ENCODE measurements around the gene SPATA9.
A peak's percentile ranks its signal among the peaks of the same experiment; 100 is the strongest.
"Not testable (repeated sequence)": the region's sequence is repeated elsewhere in the genome, so short reads cannot be mapped to it uniquely, and the experiment has no call there.

Gene SPATA9

GRCh38 chr5:95713246-95713645 is 30.5 kb upstream of the SPATA9 start:
- not testable (repeated sequence) for H3K4me3 ChIP-seq (ENCODE audit: low read depth in 1 of 2, low read length in 2 of 2); H3K9ac ChIP-seq (ENCODE audit: low read length); H3K27ac ChIP-seq (ENCODE audit: low read depth, low read length); H3K9me3 ChIP-seq (ENCODE audit: low read length); H3K36me3 ChIP-seq (ENCODE audit: insufficient read depth, low read length); H3K27me3 ChIP-seq (ENCODE audit: control insufficient read depth in 1 of 2, insufficient read depth in 2 of 2, low read length in 2 of 2)
- peaks cover 14% of the 10 kb centered on the region for H3K4me1 ChIP-seq (ENCODE audit: insufficient read depth, low read length)

- Histone ChIP-seq H3K36me3 (ENCODE audit: insufficient read depth, low read length) (no peaks in the 10 kb centered on the region), H3K4me3 (ENCODE audit: low read depth in 1 of 2, low read length in 2 of 2) (no peak overlapping the region), H3K4me1 (ENCODE audit: insufficient read depth, low read length) (peaks cover 14% of the 10 kb centered on the region), H3K27ac (ENCODE audit: low read depth, low read length) (no peak overlapping the region), H3K27me3 (ENCODE audit: control insufficient read depth in 1 of 2, insufficient read depth in 2 of 2, low read length in 2 of 2) (no peaks in the 10 kb centered on the region), H3K9me3 (ENCODE audit: low read length) (no peaks in the 10 kb centered on the region), H3K9ac (ENCODE audit: low read length) (no peak overlapping the region)
Measured at GRCh38 chr5:95712347-95712958, 29.7 kb upstream of the SPATA9 start.

- Histone ChIP-seq H3K27ac (ENCODE audit: low read depth, low read length) (no peak overlapping the region), H3K27me3 (ENCODE audit: control insufficient read depth in 1 of 2, insufficient read depth in 2 of 2, low read length in 2 of 2) (no peaks in the 10 kb centered on the region), H3K4me3 (ENCODE audit: low read depth in 1 of 2, low read length in 2 of 2) (no peak overlapping the region), H3K36me3 (ENCODE audit: insufficient read depth, low read length) (no peaks in the 10 kb centered on the region), H3K9ac (ENCODE audit: low read length) (no peak overlapping the region), H3K9me3 (ENCODE audit: low read length) (no peaks in the 10 kb centered on the region), H3K4me1 (ENCODE audit: insufficient read depth, low read length) (peaks cover 14% of the 10 kb centered on the region)
Measured at GRCh38 chr5:95711501-95712346, 28.9 kb upstream of the SPATA9 start.

- not testable (repeated sequence) for H3K27me3 ChIP-seq (ENCODE audit: control insufficient read depth in 1 of 2, insufficient read depth in 2 of 2, low read length in 2 of 2); H3K27ac ChIP-seq (ENCODE audit: low read depth, low read length); H3K9me3 ChIP-seq (ENCODE audit: low read length); H3K36me3 ChIP-seq (ENCODE audit: insufficient read depth, low read length); H3K9ac ChIP-seq (ENCODE audit: low read length)
- Histone ChIP-seq H3K4me3 (ENCODE audit: low read depth in 1 of 2, low read length in 2 of 2) (peak overlapping the region; percentile 26 to 49), H3K4me1 (ENCODE audit: insufficient read depth, low read length) (peaks cover 14% of the 10 kb centered on the region)
Measured at GRCh38 chr5:95710651-95711500, 28.1 kb upstream of the SPATA9 start.

GRCh38 chr5:95709967-95710650 is 27.3 kb upstream of the SPATA9 start:
- Histone ChIP-seq H3K9me3 (ENCODE audit: low read length) (no peaks in the 10 kb centered on the region), H3K9ac (ENCODE audit: low read length) (no peak overlapping the region), H3K27ac (ENCODE audit: low read depth, low read length) (no peak overlapping the region), H3K36me3 (ENCODE audit: insufficient read depth, low read length) (no peaks in the 10 kb centered on the region), H3K4me3 (ENCODE audit: low read depth in 1 of 2, low read length in 2 of 2) (no peak overlapping the region), H3K4me1 (ENCODE audit: insufficient read depth, low read length) (peaks cover 14% of the 10 kb centered on the region), H3K27me3 (ENCODE audit: control insufficient read depth in 1 of 2, insufficient read depth in 2 of 2, low read length in 2 of 2) (no peaks in the 10 kb centered on the region)

GRCh38 chr5:95708876-95709275 is 26.1 kb upstream of the SPATA9 start:
- H3K9ac ChIP-seq (ENCODE audit: low read length), result no peak overlapping the region
- H3K4me1 ChIP-seq (ENCODE audit: insufficient read depth, low read length), result peaks cover 14% of the 10 kb centered on the region
- H3K4me3 ChIP-seq (ENCODE audit: low read depth in 1 of 2, low read length in 2 of 2), result no peak overlapping the region
- H3K36me3 ChIP-seq (ENCODE audit: insufficient read depth, low read length), result no peaks in the 10 kb centered on the region
- no peaks in the 10 kb centered on the region for H3K27me3 ChIP-seq (ENCODE audit: control insufficient read depth in 1 of 2, insufficient read depth in 2 of 2, low read length in 2 of 2)
- no peak overlapping the region for H3K27ac ChIP-seq (ENCODE audit: low read depth, low read length)
- no peaks in the 10 kb centered on the region for H3K9me3 ChIP-seq (ENCODE audit: low read length)

GRCh38 chr5:95707534-95708188 is 24.9 kb upstream of the SPATA9 start:
- H3K27me3 ChIP-seq (ENCODE audit: control insufficient read depth in 1 of 2, insufficient read depth in 2 of 2, low read length in 2 of 2); H3K9me3 ChIP-seq (ENCODE audit: low read length); H3K9ac ChIP-seq (ENCODE audit: low read length); H3K27ac ChIP-seq (ENCODE audit: low read depth, low read length); H3K4me3 ChIP-seq (ENCODE audit: low read depth in 1 of 2, low read length in 2 of 2); H3K36me3 ChIP-seq (ENCODE audit: insufficient read depth, low read length): not testable (repeated sequence)
- H3K4me1 ChIP-seq (ENCODE audit: insufficient read depth, low read length), result peaks cover 14% of the 10 kb centered on the region

- no peak overlapping the region for H3K4me3 ChIP-seq (ENCODE audit: low read depth in 1 of 2, low read length in 2 of 2)
Measured at GRCh38 chr5:95707055-95707454, 24.3 kb upstream of the SPATA9 start.

GRCh38 chr5:95706196-95706595 is 23.4 kb upstream of the SPATA9 start:
- H3K36me3 ChIP-seq (ENCODE audit: insufficient read depth, low read length); H3K9me3 ChIP-seq (ENCODE audit: low read length); H3K4me3 ChIP-seq (ENCODE audit: low read depth in 1 of 2, low read length in 2 of 2); H3K27ac ChIP-seq (ENCODE audit: low read depth, low read length); H3K9ac ChIP-seq (ENCODE audit: low read length); H3K27me3 ChIP-seq (ENCODE audit: control insufficient read depth in 1 of 2, insufficient read depth in 2 of 2, low read length in 2 of 2): not testable (repeated sequence)
- H3K4me1 ChIP-seq (ENCODE audit: insufficient read depth, low read length), result peaks cover 13% of the 10 kb centered on the region

More at GRCh38 chr5:95707055-95707454, 24.3 kb upstream of the SPATA9 start:
- no peak overlapping the region for H3K9ac ChIP-seq (ENCODE audit: low read length)
- no peaks in the 10 kb centered on the region for H3K9me3 ChIP-seq (ENCODE audit: low read length)
- no peaks in the 10 kb centered on the region for H3K36me3 ChIP-seq (ENCODE audit: insufficient read depth, low read length)
- H3K27ac ChIP-seq (ENCODE audit: low read depth, low read length), result no peak overlapping the region
- H3K4me1 ChIP-seq (ENCODE audit: insufficient read depth, low read length), result peaks cover 14% of the 10 kb centered on the region
- H3K27me3 ChIP-seq (ENCODE audit: control insufficient read depth in 1 of 2, insufficient read depth in 2 of 2, low read length in 2 of 2), result no peaks in the 10 kb centered on the region

GRCh38 chr5:95704150-95704549 is 21.4 kb upstream of the SPATA9 start:
- Histone ChIP-seq H3K27me3 (ENCODE audit: control insufficient read depth in 1 of 2, insufficient read depth in 2 of 2, low read length in 2 of 2) (no peaks in the 10 kb centered on the region), H3K9me3 (ENCODE audit: low read length) (no peaks in the 10 kb centered on the region), H3K4me3 (ENCODE audit: low read depth in 1 of 2, low read length in 2 of 2) (no peak overlapping the region), H3K36me3 (ENCODE audit: insufficient read depth, low read length) (no peaks in the 10 kb centered on the region), H3K9ac (ENCODE audit: low read length) (no peak overlapping the region), H3K4me1 (ENCODE audit: insufficient read depth, low read length) (peaks cover 1% of the 10 kb centered on the region), H3K27ac (ENCODE audit: low read depth, low read length) (no peak overlapping the region)
